Activated CD4-positive, alpha-beta T cell treated with anti-CD3 and anti-CD28 coated beads, Interleukin-2, Interleukin-4, amounts not matched to agents 100 ng/mL and 50 ng/mL, durations not matched to agents 16 hours and 8 hours (primary cell): ENCODE results near the gene ANKRD18B.
"Not testable (repeated sequence)": the region's sequence is repeated elsewhere in the genome, so short reads cannot be mapped to it uniquely, and the experiment has no call there.

Experiments used
- DNase-seq: peaks from one replicate; pipeline ENCODE4 v3.0.0-alpha.2; 2020; ENCODE audit warnings: low spot score

ANKRD18B gene

GRCh38 chr9:33523397-33524305, at the start of gene ANKRD18B:
ANKRD18B (plus strand) TSS chr9:33524251; CDS start chr9:33524490, 239 bp downstream.
- peak; percentile 58 for DNase-seq

DNA sequence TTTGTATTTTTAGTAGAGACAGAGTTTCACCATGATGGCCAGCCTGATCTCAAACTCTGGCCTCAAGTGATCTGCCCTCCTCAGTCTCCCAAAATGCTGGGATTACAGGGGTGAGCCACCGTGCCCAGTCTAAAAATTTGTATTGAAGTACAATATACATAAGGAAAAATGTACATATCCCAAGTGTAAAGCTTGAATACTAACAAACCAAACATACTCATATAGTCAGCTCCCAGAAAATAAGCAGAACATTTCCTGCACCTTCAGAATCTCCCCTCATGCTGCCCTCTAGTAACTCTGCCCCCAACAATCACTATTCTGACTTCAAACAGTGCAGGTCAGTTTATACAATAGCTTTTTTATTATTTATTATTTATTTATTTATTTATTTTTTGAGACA, 48.7 kb upstream of the ANKRD18B start:
- no peak for DNase-seq

GRCh38 chr9:33476503-33476902, 47.5 kb upstream of the ANKRD18B start:
- DNase-seq = no peak

DNA sequence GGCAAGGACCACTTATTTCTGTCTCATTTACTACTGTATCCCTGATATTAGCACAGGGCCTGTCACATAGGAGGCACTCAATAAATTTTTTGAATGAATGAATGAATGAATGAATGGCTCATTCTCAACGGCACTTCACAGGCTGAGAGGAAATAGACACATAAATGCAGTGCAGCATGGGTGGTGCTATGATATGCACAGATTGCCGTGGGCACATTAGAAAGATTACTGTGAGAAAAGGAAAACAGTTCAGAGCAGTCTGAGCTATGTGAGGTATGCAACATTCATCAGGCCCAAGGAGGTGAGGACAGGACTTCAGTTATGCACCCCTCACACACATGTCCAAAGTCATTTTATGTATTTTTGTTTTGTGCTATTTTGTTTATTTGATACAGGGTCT, 43.9 kb upstream of the ANKRD18B start:
- DNase-seq = no peak

DNA sequence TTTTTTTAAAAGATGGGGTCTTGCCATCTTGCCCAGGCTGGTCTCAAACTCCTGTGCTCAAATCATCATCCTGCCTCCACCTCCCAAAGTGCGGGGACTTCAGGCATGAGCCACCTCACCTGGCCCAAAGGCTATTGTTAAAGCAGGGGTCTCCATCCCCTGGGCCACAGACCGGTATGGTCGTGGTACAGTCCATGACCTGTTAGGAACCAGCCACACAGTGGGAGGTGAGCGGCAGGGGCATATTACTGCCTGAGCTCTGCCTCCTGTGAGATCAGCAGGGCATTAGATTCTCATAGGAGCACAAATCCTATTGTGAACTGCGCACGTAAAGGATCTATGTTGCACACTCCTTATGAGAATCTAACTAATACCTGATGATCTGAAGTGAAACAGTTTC, 43.1 kb upstream of the ANKRD18B start:
- DNase-seq = no peak

DNA sequence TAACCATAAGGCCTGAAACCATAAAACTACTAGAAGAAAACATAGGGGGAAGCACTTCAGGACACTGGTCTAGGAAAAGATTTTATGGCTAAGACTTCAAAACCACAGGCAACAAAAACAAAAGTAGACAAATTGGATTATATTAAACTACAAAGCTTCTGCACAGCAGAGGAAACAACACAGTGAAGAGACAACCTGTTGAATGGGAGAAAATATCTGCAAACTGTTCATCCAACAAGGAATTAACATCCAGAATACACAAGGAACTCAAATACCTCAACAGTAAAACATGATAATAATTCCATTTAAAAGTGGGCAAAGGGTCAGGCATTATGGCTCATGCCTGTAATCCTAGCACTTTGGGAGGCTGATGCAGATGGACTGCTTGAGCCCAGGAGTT, 38.7 kb upstream of the ANKRD18B start:
- DNase-seq = not testable (repeated sequence)

GRCh38 chr9:33489066-33489465, 35.0 kb upstream of the ANKRD18B start:
- DNase-seq = no peak

GRCh38 chr9:33493819-33494218, 30.2 kb upstream of the ANKRD18B start:
- not testable (repeated sequence) for DNase-seq

GRCh38 chr9:33498387-33498786, 25.7 kb upstream of the ANKRD18B start:
- DNase-seq = no peak

DNA sequence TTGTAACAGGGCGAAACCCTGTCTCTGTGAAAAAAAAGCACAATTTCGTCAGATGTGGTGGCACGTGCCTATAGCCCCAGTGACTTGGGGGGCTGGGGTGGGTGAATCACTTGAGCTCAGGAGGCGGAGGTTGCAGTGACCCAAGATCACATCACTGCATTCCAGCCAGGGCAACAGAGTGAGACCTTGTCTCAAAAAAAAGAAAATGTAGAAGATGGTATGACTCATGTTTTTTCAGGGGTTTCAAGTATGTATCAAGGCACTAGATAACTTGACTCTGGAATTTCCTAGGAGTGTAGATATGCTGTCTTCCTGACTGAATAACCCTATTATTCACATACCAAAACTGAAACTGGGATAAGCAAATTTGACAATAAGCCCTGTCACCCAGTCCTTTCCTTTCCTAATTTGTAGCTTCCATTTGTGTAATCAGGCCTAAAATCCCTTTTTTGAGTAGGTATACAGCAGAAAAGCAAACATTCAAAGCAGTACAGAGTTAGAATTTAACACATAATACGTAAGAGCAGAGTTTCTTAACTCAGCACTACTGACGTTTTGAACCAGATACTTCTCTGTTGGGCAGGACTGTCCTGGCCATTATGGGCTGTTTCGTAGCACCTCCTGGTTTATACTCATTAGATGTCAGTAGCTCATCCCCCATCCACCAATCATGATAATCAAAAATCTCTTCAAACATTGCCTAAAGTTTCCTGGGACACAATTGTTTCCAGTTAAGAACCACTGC, 17.3 kb upstream of the ANKRD18B start:
- no peak for DNase-seq

GRCh38 chr9:33510262-33511183, 13.5 kb upstream of the ANKRD18B start:
- peak; percentile 38 for DNase-seq

- DNase-seq = not testable (repeated sequence)
These were observed 12.9 kb upstream of the ANKRD18B start for GRCh38 chr9:33511184-33511517.

- DNase-seq = not testable (repeated sequence)
These were observed 11.5 kb upstream of the ANKRD18B start for GRCh38 chr9:33512535-33512934.

DNA sequence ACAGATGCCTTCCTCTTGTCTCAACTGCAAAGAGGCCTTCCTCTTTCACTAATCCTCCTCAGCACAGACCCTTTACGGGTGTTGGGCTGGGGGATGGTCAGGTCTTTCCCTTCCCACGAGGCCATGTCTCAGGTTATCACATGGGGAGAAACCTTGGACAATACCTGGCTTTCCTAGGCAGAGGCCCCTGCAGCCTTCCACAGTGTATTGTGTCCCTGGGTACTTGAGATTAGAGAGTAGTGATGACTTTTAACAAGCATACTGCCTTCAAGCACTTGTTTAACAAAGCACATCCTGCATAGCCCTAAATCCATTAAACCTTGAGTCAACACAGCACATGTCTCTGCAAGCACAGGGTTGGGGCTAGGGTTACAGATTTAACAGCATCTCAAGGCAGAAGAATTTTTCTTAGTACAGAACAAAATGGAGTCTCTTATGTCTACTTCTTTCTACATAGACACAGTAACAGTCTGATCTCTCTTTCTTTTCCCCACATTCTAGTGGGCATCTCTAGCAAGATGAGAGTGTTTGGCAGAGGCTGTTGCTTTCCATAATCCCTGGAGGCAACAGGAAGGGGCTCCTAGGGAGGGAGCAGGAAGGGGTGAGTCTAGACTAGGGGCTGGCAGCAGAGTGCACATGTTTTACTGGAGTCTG, 8.6 kb upstream of the ANKRD18B start:
- not testable (repeated sequence) for DNase-seq

DNA sequence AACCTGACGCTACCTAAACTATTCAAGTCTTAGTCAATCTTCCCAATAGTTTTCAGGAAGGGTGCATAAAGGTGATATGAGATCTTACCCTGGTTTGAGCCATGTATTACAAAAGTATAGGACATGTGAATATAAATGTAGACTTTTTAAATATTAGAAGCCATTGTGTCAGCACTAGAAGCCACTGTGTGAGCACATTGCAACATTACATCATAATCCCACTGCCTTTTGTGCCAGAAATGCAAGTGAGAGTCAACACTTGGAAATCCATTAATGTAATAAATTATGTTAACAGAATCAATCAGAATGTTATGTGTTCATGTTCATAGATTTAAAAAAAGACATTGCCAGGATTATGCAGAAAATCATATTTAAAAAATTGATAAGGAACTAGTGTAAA, 7.7 kb upstream of the ANKRD18B start:
- DNase-seq = not testable (repeated sequence)

DNA sequence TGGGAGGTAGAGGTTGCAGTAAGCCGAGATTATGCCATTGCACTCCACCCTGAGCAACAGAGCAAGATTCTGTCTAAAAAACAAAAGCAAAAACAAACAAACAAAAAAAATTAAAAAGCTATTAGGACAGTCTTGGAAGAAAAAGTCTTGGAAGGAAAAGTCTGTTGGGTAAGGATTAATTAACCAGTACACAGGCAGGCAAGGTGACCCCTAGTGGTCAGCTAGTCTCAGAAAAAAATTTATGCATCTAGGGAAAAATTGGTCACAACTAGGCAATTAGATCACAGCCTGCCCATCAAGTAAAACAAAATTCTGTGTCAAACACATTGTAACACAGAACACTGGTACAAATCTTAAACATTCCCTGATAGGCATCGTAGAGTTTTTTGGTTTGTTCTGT, 6.7 kb upstream of the ANKRD18B start:
- no peak for DNase-seq

- not testable (repeated sequence) for DNase-seq
These were observed 6.0 kb upstream of the ANKRD18B start for GRCh38 chr9:33517934-33518577.

GRCh38 chr9:33521861-33522260, 2.2 kb upstream of the ANKRD18B start:
- not testable (repeated sequence) for DNase-seq

DNA sequence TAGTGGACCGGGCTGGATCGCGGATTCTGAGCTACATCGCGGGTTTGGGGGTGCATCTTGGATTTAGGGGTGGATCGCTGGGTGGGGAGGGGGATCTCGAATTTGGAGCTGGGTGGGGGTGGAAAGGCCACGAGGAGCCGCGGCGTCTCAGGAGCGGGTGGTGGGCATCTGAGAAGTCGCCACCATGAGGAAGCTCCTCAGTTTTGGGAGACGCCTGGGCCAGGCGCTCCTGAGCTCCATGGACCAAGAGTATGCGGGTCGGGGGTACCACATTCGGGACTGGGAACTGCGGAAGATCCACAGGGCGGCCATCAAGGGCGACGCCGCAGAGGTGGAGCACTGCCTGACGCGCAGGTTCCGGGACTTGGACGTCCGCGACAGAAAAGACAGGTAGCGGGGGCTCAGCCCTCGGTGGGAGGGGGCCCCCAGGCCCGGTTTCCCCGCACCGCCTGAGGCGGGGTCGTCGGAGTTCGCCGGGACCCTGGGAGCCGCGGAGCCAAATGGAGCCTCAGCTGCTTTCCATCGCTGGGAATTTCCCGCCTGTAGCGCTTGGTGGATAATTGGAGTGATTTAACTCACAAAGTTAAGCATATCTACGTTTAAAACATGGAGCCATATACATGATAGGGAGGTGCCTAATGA, 376 bp downstream of the ANKRD18B start:
- no peak for DNase-seq

DNA sequence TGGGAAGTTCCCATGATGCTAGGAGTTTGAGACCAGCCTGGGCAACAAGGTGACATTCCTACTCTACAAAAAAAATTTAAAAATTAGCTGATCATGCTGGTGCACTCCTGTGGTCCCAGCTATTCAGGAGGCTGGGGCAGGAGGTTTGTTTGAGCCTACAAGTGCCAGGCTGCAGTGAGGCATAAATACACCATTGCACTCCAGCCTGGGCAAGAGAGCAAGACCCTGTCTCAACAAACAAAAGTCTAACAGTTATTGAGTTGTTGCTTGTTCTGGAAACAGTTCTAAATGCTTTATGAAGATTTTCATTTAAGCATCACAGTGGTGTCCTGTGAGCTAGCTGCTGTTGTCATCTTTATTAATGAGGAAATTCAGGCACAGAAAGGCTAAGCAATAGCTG, 4.0 kb downstream of the ANKRD18B start:
- DNase-seq = not testable (repeated sequence)

GRCh38 chr9:33533958-33534357, 9.9 kb downstream of the ANKRD18B start:
- DNase-seq = not testable (repeated sequence)
